Ishikawa (cell line): Measurements from ENCODE around the gene TBC1D1.

Experiments
- CEBPB ChIP-seq: IDR thresholded peaks from 2 replicates; pipeline ENCODE4 v1.6.1; 2012
- EP300 ChIP-seq: IDR thresholded peaks from 2 replicates; pipeline ENCODE4 v1.6.1; 2012; ENCODE audit warnings: borderline replicate concordance
- FOXM1 ChIP-seq: IDR thresholded peaks from 2 replicates; pipeline ENCODE4 v1.6.1; 2012; ENCODE audit warnings: low read depth, borderline replicate concordance
- MAX ChIP-seq: IDR thresholded peaks from 2 replicates; pipeline ENCODE4 v1.6.1; 2012
- RAD21 ChIP-seq: IDR thresholded peaks from 2 replicates; pipeline ENCODE4 v1.6.1; 2012; ENCODE audit warnings: low read depth
- REST ChIP-seq: IDR thresholded peaks from 2 replicates; pipeline ENCODE4 v1.6.1; 2012; ENCODE audit warnings: low read depth, mild to moderate bottlenecking
- TCF12 ChIP-seq: IDR thresholded peaks from 2 replicates; pipeline ENCODE4 v1.6.1; 2012; ENCODE audit warnings: low read depth
- TEAD4 ChIP-seq: IDR thresholded peaks from 2 replicates; pipeline ENCODE4 v1.6.1; 2012
- YY1 ChIP-seq: IDR thresholded peaks from 2 replicates; pipeline ENCODE4 v1.6.1; 2012; ENCODE audit warnings: low read depth

GRCh38 chr4:38122060-38122459 is 231.2 kb downstream of the TBC1D1 start:
- TF ChIP-seq CEBPB (no peak), REST (no peak), YY1 (no peak), EP300 (no peak), MAX (no peak), TCF12 (no peak), RAD21 (no peak), FOXM1 (no peak), TEAD4 (no peak)
